SU-DHL-6 (cell line): ENCODE measurements around the gene LETM1.

Source experiments
- H2AFZ ChIP-seq: fragments of 200-600 bp; sonication (generic); 2 replicates; pipeline ENCODE4 v1.6.1; 2014; ENCODE audit warnings: low read depth, mild to moderate bottlenecking, moderate library complexity, mixed read lengths, antibody characterized with exemption, low read length; ENCODE audit not compliant: severe bottlenecking
- H3F3A ChIP-seq: fragments of 200-600 bp; shearing (Covaris generic); 2 replicates; pipeline ENCODE4 v1.6.0; 2016; ENCODE audit warnings: antibody characterized with exemption, mild to moderate bottlenecking; ENCODE audit not compliant: insufficient read depth
- H3K27ac ChIP-seq: fragments of 200-600 bp; sonication (generic); 2 replicates; pipeline ENCODE4 v1.5.1; 2016; ENCODE audit warnings: low read depth, mild to moderate bottlenecking, low read length, moderate library complexity, mixed read lengths
- H3K27me3 ChIP-seq: fragments of 200-600 bp; sonication (generic), shearing (Covaris generic); 2 replicates; pipeline ENCODE4 v1.6.0; 2014; ENCODE audit warnings: mild to moderate bottlenecking, low read length
- H3K36me3 ChIP-seq: fragments of 200-600 bp; sonication (generic); 2 replicates; pipeline ENCODE4 v1.6.1; 2014; ENCODE audit warnings: mild to moderate bottlenecking, low read length, mixed read lengths
- H3K4me2 ChIP-seq: fragments of 300-600, 200-600 bp; shearing (Covaris generic), sonication (generic); 2 replicates; pipeline ENCODE4 v1.6.0; 2014; ENCODE audit warnings: low read length, low read depth, mild to moderate bottlenecking; ENCODE audit not compliant: poor library complexity, severe bottlenecking
- H3K4me3 ChIP-seq: fragments of 200-600 bp; sonication (generic); 2 replicates; pipeline ENCODE4 v1.5.1; 2014; ENCODE audit warnings: antibody characterized with exemption, low read length, mild to moderate bottlenecking, mixed read lengths; ENCODE audit not compliant: insufficient read depth, poor library complexity, severe bottlenecking
- H3K79me2 ChIP-seq: fragments of 200-600 bp; sonication (generic); 2 replicates; pipeline ENCODE4 v1.6.1; 2014; ENCODE audit warnings: mild to moderate bottlenecking, low read length, moderate library complexity; ENCODE audit not compliant: insufficient read depth
- H3K9ac ChIP-seq: fragments of 200-600 bp; sonication (generic); 2 replicates; pipeline ENCODE4 v1.7.0; 2014; ENCODE audit warnings: mild to moderate bottlenecking, low read length
- H3K9me2 ChIP-seq: fragments of 200-600 bp; sonication (generic); replicated peaks from 2 replicates; pipeline ENCODE4 v1.6.1; 2014; ENCODE audit warnings: low read length; ENCODE audit not compliant: insufficient read depth
- H3K9me3 ChIP-seq: fragments of 200-600 bp; sonication (generic); 2 replicates; pipeline ENCODE4 v1.6.1; 2014; ENCODE audit warnings: low read length, mixed read lengths; ENCODE audit not compliant: insufficient read depth
- H4K20me1 ChIP-seq: fragments of 200-600 bp; sonication (generic); 2 replicates; pipeline ENCODE4 v1.6.1; 2014; ENCODE audit warnings: low read depth, mild to moderate bottlenecking, antibody characterized with exemption, low read length, moderate library complexity, mixed read lengths
- EZH2phosphoT487 ChIP-seq: fragments of 200-600 bp; sonication (generic), shearing (Covaris generic); conservative IDR thresholded peaks from 2 replicates; pipeline ENCODE4 v1.6.1; 2018; ENCODE audit warnings: mild to moderate bottlenecking, antibody characterized with exemption, low read length, moderate library complexity, mixed read lengths
- TF ChIP-seq, protein P1 (sequence below): fragments of 200-600 bp; sonication (generic); IDR thresholded peaks from one replicate; pipeline ENCODE4 v1.5.1; 2017; ENCODE audit warnings: antibody characterized with exemption, mild to moderate bottlenecking, low read length, moderate library complexity; ENCODE audit not compliant: insufficient read depth, poor library complexity, severe bottlenecking

The LETM1 gene

DNA sequence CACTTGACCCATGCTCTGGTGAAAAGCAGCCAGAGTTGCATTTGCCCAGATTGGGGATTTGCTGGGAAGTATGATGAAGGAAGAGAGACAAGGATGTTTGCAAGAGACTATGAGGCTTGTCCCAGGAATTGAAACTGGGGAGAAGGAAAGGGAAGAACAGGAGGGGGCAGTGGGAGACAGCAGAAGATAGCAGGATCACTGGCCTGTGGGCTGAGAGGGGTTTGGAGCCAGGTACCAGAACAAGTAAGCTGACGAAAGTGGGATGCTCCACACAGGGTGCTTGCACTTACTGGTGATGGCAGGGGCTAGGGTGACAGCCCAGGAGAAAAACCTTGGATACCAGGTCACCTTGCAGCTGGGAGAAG is 3.4 kb upstream of the LETM1 start:
- no peaks in the 10 kb centered on the region for H3K9me2 ChIP-seq
- H3K27me3 ChIP-seq: no peaks in the 10 kb centered on the region
- H3K9me3 ChIP-seq: no peaks in the 10 kb centered on the region
- H3K4me3 ChIP-seq: no peak overlapping the region
- H3K9ac ChIP-seq: no peak overlapping the region
- H3F3A ChIP-seq: peaks cover 7% of the 10 kb centered on the region; the same call in 1 of the 2 replicates
- no peak overlapping the region for H3K27ac ChIP-seq
- H3K79me2 ChIP-seq: peaks cover 13% of the 10 kb centered on the region
- TF ChIP-seq EZH2phosphoT487: no peak
- TF ChIP-seq, protein P1, sequence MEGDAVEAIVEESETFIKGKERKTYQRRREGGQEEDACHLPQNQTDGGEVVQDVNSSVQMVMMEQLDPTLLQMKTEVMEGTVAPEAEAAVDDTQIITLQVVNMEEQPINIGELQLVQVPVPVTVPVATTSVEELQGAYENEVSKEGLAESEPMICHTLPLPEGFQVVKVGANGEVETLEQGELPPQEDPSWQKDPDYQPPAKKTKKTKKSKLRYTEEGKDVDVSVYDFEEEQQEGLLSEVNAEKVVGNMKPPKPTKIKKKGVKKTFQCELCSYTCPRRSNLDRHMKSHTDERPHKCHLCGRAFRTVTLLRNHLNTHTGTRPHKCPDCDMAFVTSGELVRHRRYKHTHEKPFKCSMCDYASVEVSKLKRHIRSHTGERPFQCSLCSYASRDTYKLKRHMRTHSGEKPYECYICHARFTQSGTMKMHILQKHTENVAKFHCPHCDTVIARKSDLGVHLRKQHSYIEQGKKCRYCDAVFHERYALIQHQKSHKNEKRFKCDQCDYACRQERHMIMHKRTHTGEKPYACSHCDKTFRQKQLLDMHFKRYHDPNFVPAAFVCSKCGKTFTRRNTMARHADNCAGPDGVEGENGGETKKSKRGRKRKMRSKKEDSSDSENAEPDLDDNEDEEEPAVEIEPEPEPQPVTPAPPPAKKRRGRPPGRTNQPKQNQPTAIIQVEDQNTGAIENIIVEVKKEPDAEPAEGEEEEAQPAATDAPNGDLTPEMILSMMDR: no peak
- H3K36me3 ChIP-seq: no peaks in the 10 kb centered on the region
- H4K20me1 ChIP-seq: no peaks in the 10 kb centered on the region
- no peak overlapping the region for H2AFZ ChIP-seq
- no peak overlapping the region for H3K4me2 ChIP-seq

DNA sequence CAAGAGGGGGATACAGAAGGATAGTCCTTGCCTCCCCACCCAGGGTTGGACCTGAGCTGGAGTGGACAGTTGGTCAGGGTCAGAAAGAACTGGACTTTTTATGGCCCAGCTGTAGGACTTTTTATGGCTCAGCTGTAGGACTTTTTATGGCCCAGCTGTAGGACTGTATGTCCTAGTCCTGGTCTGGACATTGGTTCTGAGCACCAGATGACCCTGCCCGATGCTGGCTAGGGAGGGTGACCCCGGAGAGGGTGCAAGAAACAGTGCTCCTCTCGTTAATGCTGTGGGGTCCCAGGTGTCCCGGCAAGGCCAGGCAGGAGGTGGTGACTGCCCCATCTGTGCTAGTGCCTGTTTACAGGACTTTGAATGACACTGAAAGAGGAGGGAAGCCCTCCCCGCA is 2.0 kb upstream of the LETM1 start:
- Histone ChIP-seq H2AFZ (no peak overlapping the region), H3K27ac (no peak overlapping the region), H3K9ac (no peak overlapping the region), H4K20me1 (no peaks in the 10 kb centered on the region), H3K27me3 (no peaks in the 10 kb centered on the region), H3K4me3 (no peak overlapping the region), H3K4me2 (no peak overlapping the region), H3K79me2 (peaks cover 27% of the 10 kb centered on the region), H3K9me2 (no peaks in the 10 kb centered on the region), H3K36me3 (no peaks in the 10 kb centered on the region), H3K9me3 (no peaks in the 10 kb centered on the region), H3F3A (peaks cover 7% of the 10 kb centered on the region; the same call in 1 of the 2 replicates)
- no peak for TF ChIP-seq EZH2phosphoT487
- TF ChIP-seq, protein P1: no peak

DNA sequence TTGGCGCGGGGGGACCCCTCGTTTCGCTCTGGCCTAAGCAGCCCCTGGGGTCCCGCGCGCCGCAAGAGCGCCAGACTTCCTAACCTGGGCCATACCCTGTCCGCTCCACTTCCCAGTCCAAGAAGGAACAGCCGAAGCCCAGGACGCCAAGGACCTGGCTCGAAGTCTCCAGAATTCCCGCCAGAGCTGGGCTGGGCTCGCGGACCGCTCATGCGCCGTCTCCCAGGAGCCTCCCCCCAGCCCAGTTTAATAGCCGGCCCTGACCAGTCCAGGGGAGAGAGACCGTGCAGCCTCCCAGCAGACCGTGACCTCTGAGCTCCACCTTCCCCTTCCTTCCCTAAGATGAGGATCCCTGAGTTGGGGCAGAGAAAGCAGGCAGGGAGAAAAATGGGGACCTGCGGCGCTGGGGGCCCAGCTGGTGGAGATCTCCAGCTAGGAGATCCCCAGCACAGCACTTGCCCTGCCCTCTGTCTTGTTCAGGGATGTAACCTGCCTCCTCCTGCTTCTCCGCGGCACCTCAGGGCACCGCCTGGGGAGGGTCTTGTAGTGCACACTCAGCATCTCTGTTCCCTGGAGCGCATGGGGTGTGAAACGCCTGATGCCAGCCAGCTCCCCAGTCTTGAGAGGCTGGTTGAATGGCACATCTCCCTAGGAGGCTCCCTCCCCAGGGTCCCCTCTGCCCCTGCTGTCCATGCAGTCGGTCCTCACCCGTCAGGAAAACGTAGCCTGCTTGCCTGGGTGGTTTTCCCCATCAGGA is 1.2 kb upstream of the LETM1 start:
- Histone ChIP-seq H3K9me3 (no peaks in the 10 kb centered on the region), H4K20me1 (no peaks in the 10 kb centered on the region), H3K27me3 (no peaks in the 10 kb centered on the region), H3K4me2 (peak overlapping the region; percentile 67), H3F3A (peaks cover 7% of the 10 kb centered on the region; the same call in 1 of the 2 replicates), H3K9ac (peak overlapping the region; percentile 91), H3K9me2 (no peaks in the 10 kb centered on the region), H3K27ac (no peak overlapping the region), H3K79me2 (peaks cover 35% of the 10 kb centered on the region), H3K4me3 (peak overlapping the region; percentile 84), H2AFZ (peak overlapping the region; percentile 97), H3K36me3 (no peaks in the 10 kb centered on the region)
- TF ChIP-seq, protein P1: no peak
- no peak for TF ChIP-seq EZH2phosphoT487
